Measurements from ENCODE around the gene ZFY. TPM values are rescaled to one million over a fixed set of nuclear protein-coding genes. Genes with fewer than 3 reads are reported as not detected.
"Not testable (repeated sequence)": the region's sequence is repeated elsewhere in the genome, so short reads cannot be mapped to it uniquely, and the experiment has no call there.

ZFY gene
- total and polyA plus RNA-seq, 7 donors = 0.16 to 34.6 (median 3.5) TPM; not detected in 2

- no peak overlapping the region for H3K27ac ChIP-seq
- TF ChIP-seq POLR2AphosphoS5 (IDR thresholded peaks at IDR 0.05) (no peak), EP300 (IDR thresholded peaks at IDR 0.05) (no peak), POLR2A (IDR thresholded peaks at IDR 0.05) (no peak)
- intact Hi-C loops (cut with DNase I) = no loop called here
- no peaks in the 10 kb centered on the region for H3K9me3 ChIP-seq
- peaks cover 0 to 22% (median 0%) of the 10 kb centered on the region in 4 donors for H3K4me1 ChIP-seq
- no peak overlapping the region for H3K4me3 ChIP-seq
- 34 to 45% methylated on average over 1 of the region's 1 CpG for WGBS, 2 donors
- no peaks in the 10 kb centered on the region for H3K27me3 ChIP-seq
- peaks cover 0 to 24% (median 0%) of the 10 kb centered on the region in 4 donors for H3K36me3 ChIP-seq
- no peak for DNase-seq
Observed at GRCh38 chrY:2972708-2973107, 37.5 kb downstream of the ZFY start.

GRCh38 chrY:2973110-2973751, 38.0 kb downstream of the ZFY start:
- WGBS, 2 donors = 84 to 87% methylated on average over 5 of the region's 5 CpGs
- DNase-seq = no peak
- intact Hi-C loops (cut with DNase I) = no loop called here
- Histone ChIP-seq H3K36me3 (peaks cover 0 to 29% (median 0%) of the 10 kb centered on the region in 4 donors), H3K27me3 (no peaks in the 10 kb centered on the region), H3K9me3 (no peaks in the 10 kb centered on the region), H3K4me1 (peaks cover 0 to 22% (median 0%) of the 10 kb centered on the region in 4 donors), H3K27ac (no peak overlapping the region), H3K4me3 (no peak overlapping the region)
- TF ChIP-seq POLR2AphosphoS5 (IDR thresholded peaks at IDR 0.05) (no peak), EP300 (IDR thresholded peaks at IDR 0.05) (no peak), POLR2A (IDR thresholded peaks at IDR 0.05) (no peak)
- TF ChIP-seq, protein P1, sequence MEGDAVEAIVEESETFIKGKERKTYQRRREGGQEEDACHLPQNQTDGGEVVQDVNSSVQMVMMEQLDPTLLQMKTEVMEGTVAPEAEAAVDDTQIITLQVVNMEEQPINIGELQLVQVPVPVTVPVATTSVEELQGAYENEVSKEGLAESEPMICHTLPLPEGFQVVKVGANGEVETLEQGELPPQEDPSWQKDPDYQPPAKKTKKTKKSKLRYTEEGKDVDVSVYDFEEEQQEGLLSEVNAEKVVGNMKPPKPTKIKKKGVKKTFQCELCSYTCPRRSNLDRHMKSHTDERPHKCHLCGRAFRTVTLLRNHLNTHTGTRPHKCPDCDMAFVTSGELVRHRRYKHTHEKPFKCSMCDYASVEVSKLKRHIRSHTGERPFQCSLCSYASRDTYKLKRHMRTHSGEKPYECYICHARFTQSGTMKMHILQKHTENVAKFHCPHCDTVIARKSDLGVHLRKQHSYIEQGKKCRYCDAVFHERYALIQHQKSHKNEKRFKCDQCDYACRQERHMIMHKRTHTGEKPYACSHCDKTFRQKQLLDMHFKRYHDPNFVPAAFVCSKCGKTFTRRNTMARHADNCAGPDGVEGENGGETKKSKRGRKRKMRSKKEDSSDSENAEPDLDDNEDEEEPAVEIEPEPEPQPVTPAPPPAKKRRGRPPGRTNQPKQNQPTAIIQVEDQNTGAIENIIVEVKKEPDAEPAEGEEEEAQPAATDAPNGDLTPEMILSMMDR (IDR thresholded peaks at IDR 0.05) = no peak

GRCh38 chrY:2979283-2979682, 44.1 kb downstream of the ZFY start:
- intact Hi-C loops (cut with DNase I) = no loop called here
- WGBS, 2 donors = 95 to 96% methylated on average over 6 of the region's 6 CpGs
- no peak for DNase-seq
- TF ChIP-seq POLR2A (IDR thresholded peaks at IDR 0.05) = no peak
- no peak for TF ChIP-seq EP300 (IDR thresholded peaks at IDR 0.05)
- TF ChIP-seq, protein P1 (IDR thresholded peaks at IDR 0.05) = no peak
- TF ChIP-seq POLR2AphosphoS5 (IDR thresholded peaks at IDR 0.05) = no peak
- no peak overlapping the region for H3K27ac ChIP-seq
- H3K4me3 ChIP-seq = no peak overlapping the region
- no peaks in the 10 kb centered on the region for H3K9me3 ChIP-seq
- no peaks in the 10 kb centered on the region for H3K27me3 ChIP-seq
- H3K4me1 ChIP-seq = no peaks in the 10 kb centered on the region
- peaks cover 0 to 49% (median 0%) of the 10 kb centered on the region in 4 donors for H3K36me3 ChIP-seq

GRCh38 chrY:2984491-2984890, 49.3 kb downstream of the ZFY start:
- TF ChIP-seq POLR2AphosphoS5 (IDR thresholded peaks at IDR 0.05) (no peak), POLR2A (IDR thresholded peaks at IDR 0.05) (no peak), EP300 (IDR thresholded peaks at IDR 0.05) (no peak)
- TF ChIP-seq, protein P1 (IDR thresholded peaks at IDR 0.05) = no peak
- Histone ChIP-seq H3K27me3 (no peaks in the 10 kb centered on the region), H3K36me3 (peaks cover 0 to 7% (median 0%) of the 10 kb centered on the region in 4 donors), H3K9me3 (no peaks in the 10 kb centered on the region), H3K27ac (no peak overlapping the region), H3K4me1 (no peaks in the 10 kb centered on the region), H3K4me3 (no peak overlapping the region)
- 91 to 94% methylated on average over 5 of the region's 5 CpGs for WGBS, 2 donors
- intact Hi-C loops (cut with DNase I) = no loop called here
- DNase-seq = no peak

DNA sequence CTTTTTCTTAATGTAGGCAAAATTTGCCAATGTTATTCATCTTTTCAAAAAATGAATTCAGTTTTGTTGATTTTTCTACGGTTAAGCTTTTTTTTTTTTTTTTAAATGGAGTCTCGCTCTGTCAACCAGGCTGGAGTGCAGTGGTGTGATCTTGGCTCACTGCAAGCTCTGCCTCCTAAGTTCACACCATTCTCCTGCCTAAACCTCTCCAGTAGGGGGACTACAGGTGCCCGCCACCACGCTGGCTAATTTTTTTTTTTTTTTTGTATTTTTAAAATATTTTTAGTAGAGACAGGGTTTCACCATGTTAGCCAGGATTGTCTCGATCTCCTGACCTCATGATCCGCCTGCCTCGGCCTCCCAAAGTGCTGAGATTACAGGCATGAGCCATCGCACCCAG, 52.0 kb downstream of the ZFY start:
- intact Hi-C loops (cut with DNase I); H3K27me3 ChIP-seq: not testable (repeated sequence)
- 96% methylated on average over 8 of the region's 8 CpGs for WGBS, 2 donors

DNA sequence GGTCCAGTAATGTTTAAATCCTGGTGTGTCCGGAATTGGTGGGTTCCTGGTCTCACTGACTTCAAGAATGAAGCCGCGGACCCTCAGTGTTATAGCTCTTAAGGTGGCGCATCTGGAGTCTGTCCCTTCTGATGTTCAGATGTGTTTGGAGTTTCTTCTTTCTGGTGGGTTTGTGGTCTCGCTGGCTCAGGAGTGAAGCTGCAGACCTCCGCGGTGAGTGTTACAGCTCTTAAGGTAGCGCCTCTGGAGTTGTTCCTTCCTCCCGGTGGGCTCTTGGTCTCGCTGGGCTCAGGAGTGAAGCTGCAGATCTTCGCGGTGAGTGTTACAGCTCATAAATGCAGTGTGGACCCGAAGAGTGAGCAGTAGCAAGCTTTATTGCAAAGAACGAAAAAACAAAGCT, 62.2 kb downstream of the ZFY start:
- H3K27me3 ChIP-seq; H3K9me3 ChIP-seq; H3K36me3 ChIP-seq; DNase-seq; H3K4me3 ChIP-seq; H3K27ac ChIP-seq; intact Hi-C loops (cut with DNase I): not testable (repeated sequence)
- WGBS, 2 donors = 89 to 97% methylated on average over 14 of the region's 14 CpGs
- peaks cover 0 to 10% (median 0%) of the 10 kb centered on the region in 4 donors for H3K4me1 ChIP-seq

More for the DNA sequence above, 52.0 kb downstream of the ZFY start:
- H3K36me3 ChIP-seq, H3K4me3 ChIP-seq, H3K27ac ChIP-seq, DNase-seq, H3K9me3 ChIP-seq, H3K4me1 ChIP-seq: not testable (repeated sequence)
